Heart left ventricle (tissue), 16 donors: ENCODE results near the gene IRX5. TPM values are rescaled to one million over a fixed set of nuclear protein-coding genes. Genes with fewer than 3 reads are reported as not detected.
A peak's percentile ranks its signal among the peaks of the same experiment; 100 is the strongest.

ENCODE experiments used
- ATAC-seq, 4 donors: fragments of 200-7000 bp; cut with Tn5 transposase; one replicate each; pipeline ENCODE4 v1.9.1; 2020 to 2022; ENCODE audit warnings: moderate library complexity in 4 of 4, mild to moderate bottlenecking in 3 of 4, moderate number of reproducible peaks in 1 of 4
- DNase-seq, 5 donors: peaks; one replicate each; pipeline ENCODE4 v3.0.0-alpha.2; 2020
- H3K27ac ChIP-seq, 12 donors: fragments of 200-600 bp; sonication (generic) in 4 of 12; one replicate each; pipeline versions ENCODE4 v1.5.0 to v1.8.0; 2016 to 2022; ENCODE audit warnings: mild to moderate bottlenecking in 2 of 12
- H3K27me3 ChIP-seq, 9 donors: fragments of 200-600 bp; sonication (generic) in 2 of 9; one replicate each; pipeline versions ENCODE4 v1.5.1 to v1.8.0; 2016 to 2022; ENCODE audit warnings: mild to moderate bottlenecking in 3 of 9
- H3K36me3 ChIP-seq, 9 donors: fragments of 200-600 bp; sonication (generic) in 2 of 9; one replicate each; pipeline versions ENCODE4 v1.5.0 to v1.8.0; 2018 to 2022; ENCODE audit warnings: mild to moderate bottlenecking in 2 of 9
- H3K4me1 ChIP-seq, 12 donors: fragments of 200-600 bp; sonication (generic) in 4 of 12; one replicate each; pipeline versions ENCODE4 v1.5.0 to v1.8.0; 2016 to 2022; ENCODE audit warnings: mild to moderate bottlenecking in 3 of 12
- H3K4me3 ChIP-seq, 12 donors: fragments of 200-600 bp; sonication (generic) in 4 of 12; one replicate each; pipeline versions ENCODE4 v1.5.0 to v1.8.0; 2017 to 2022; ENCODE audit warnings: mild to moderate bottlenecking in 9 of 12, moderate library complexity in 4 of 12
- H3K9me3 ChIP-seq, 12 donors: fragments of 200-600 bp; sonication (generic) in 4 of 12; one replicate each; pipeline versions ENCODE4 v1.5.0 to v1.8.0; 2016 to 2022; ENCODE audit warnings: mild to moderate bottlenecking in 1 of 12
- POLR2A ChIP-seq, 2 donors: fragments of 450-650 bp; IDR thresholded peaks; one replicate each; pipeline ENCODE4 v1.6.1; 2017; ENCODE audit warnings: antibody characterized with exemption in 2 of 2, mild to moderate bottlenecking in 2 of 2, moderate library complexity in 2 of 2
- WGBS, 4 donors: extraction: QIAGEN DNeasy Blood & Tissue Kit in 2 of 4; methylation state at CpG; one replicate each; pipeline versions ENCODE4 v1.1.5 to v1.1.7; 2013 to 2018; 5-methylcytosine and 5-hydroxymethylcytosine counted together
- intact Hi-C, 10 donors: fragments of 100-400 bp; cut with DNase I; formaldehyde crosslinking; loops; one replicate each; pipeline versions ENCODE4 v1.11.1 to v1.14.2; 2022
- polyA plus RNA-seq, 2 donors: library from polyadenylated mRNA; stranded (reverse); fragments of 200-250 nt; gene quantifications; one replicate each; pipeline ENCODE4 v1.2.3, GENCODE V29; 2013
- total RNA-seq, 9 donors: library from RNA; depleted of rRNA in 2 of 9; stranded (reverse); fragments of >200 nt in 2 of 9; fragmentation: NEBNext Ultra II Directional in 3 of 9; extraction: Animal tissue kit (Norgen Biotek cat#: 25700) in 3 of 9; gene quantifications; one replicate each; pipeline versions ENCODE4 v1.1.0 to v1.2.4, GENCODE V29; 2016 to 2023
- TF ChIP-seq, protein P1 (sequence below), 12 donors: fragments of 200-600 bp; sonication (generic) in 4 of 12; IDR thresholded peaks; one replicate each; pipeline versions ENCODE4 v1.5.0 to v1.8.0; 2018 to 2022; ENCODE audit warnings: antibody characterized with exemption in 12 of 12, mild to moderate bottlenecking in 5 of 12
- donor health status: ischemic (EF 13 %, LVEDD 7.1; RV severe dilation, severe dysfunction).
- donor health status: healthy with polysubstance abuse.
- donor health status: DM: no; HTN: yes; CAD: no.
- donor health status: DM: no; HTN: no; CAD: no.
- donor health status: ischemic (EF 25% LVEDD 6.9; RV normal size, moderate dysfunction).
- donor health status: ischemic (EF 25% LVEDD 5.7; RV mildly dilated, moderate dysfunction).
- donor health status: healthy.
- donor health status: DM: yes; HTN: yes; CAD: no.
- donor health status: ischemic (EF 35%, LVEDD 5.7; RV mildly dilated, moderate dysfunction).
- donor health status: nonischemic (EF 11% LVEDD 7.7; RV severe dilation, severe dysfunction).
- donor health status: DM: yes; HTN: yes; CAD: no.
- donor health status: PGD.
- donor health status: ischemic (EF 29% LVEDD 5.4; RV normal size, mild dysfunction).
- donor health status: nonischemic (EF 23%, LVEDD 6.1; RV moderate dilation, normal function).

Gene IRX5
- total and polyA plus RNA-seq, 11 donors, result 5.8 to 32.2 (median 19.2) TPM

DNA sequence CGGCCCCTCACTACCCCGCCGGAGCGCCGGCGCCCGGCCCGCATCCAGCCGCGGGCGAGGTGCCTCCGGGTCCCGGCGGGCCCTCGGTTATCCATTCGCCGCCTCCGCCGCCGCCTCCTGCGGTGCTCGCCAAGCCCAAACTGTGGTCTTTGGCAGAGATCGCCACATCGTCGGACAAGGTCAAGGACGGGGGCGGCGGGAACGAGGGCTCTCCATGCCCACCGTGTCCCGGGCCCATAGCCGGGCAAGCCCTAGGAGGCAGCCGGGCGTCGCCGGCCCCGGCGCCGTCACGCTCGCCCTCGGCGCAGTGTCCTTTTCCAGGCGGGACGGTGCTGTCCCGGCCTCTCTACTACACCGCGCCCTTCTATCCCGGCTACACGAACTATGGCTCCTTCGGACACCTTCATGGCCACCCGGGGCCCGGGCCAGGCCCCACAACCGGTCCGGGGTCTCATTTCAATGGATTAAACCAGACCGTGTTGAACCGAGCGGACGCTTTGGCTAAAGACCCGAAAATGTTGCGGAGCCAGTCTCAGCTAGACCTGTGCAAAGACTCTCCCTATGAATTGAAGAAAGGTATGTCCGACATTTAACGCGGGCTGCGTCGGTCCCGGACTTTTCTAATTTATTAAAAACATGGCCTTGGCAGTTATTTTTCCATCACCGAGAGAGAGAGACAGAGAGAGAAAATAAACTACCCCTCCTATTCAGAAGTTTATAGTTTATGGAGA, 2.8 kb downstream of the IRX5 start:
- H3K36me3 ChIP-seq, result peaks cover 0 to 10% (median 0%) of the 10 kb centered on the region in 9 donors
- peaks cover 8 to 82% (median 59%) of the 10 kb centered on the region in 9 donors for H3K27me3 ChIP-seq
- H3K27ac ChIP-seq, result peak overlapping the region in 9 of 12 donors; percentile 16 to 96 (median 93)
- intact Hi-C loops, result loop anchor here in 9 of 10 donors (5.0 to 10.0 kb wide), 15 partner anchors 279 to 1389 kb away; partner anchors contain the start of gene IRX6 (in 4 of the 9)
- 34 to 68% (median 48%) methylated on average over 24 to 68 of the region's 68 CpGs for WGBS, 4 donors
- TF ChIP-seq POLR2A (IDR thresholded peaks at IDR 0.05), result no peak
- TF ChIP-seq, protein P1, sequence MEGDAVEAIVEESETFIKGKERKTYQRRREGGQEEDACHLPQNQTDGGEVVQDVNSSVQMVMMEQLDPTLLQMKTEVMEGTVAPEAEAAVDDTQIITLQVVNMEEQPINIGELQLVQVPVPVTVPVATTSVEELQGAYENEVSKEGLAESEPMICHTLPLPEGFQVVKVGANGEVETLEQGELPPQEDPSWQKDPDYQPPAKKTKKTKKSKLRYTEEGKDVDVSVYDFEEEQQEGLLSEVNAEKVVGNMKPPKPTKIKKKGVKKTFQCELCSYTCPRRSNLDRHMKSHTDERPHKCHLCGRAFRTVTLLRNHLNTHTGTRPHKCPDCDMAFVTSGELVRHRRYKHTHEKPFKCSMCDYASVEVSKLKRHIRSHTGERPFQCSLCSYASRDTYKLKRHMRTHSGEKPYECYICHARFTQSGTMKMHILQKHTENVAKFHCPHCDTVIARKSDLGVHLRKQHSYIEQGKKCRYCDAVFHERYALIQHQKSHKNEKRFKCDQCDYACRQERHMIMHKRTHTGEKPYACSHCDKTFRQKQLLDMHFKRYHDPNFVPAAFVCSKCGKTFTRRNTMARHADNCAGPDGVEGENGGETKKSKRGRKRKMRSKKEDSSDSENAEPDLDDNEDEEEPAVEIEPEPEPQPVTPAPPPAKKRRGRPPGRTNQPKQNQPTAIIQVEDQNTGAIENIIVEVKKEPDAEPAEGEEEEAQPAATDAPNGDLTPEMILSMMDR (IDR thresholded peaks at IDR 0.05), result no peak
- H3K4me1 ChIP-seq, result peaks cover 0 to 51% (median 25%) of the 10 kb centered on the region in 12 donors
- H3K9me3 ChIP-seq, result no peaks in the 10 kb centered on the region
- H3K4me3 ChIP-seq, result peak overlapping the region in 11 of 12 donors; percentile 14 to 86 (median 73)
- ATAC-seq (no peak), DNase-seq (no peak)

DNA sequence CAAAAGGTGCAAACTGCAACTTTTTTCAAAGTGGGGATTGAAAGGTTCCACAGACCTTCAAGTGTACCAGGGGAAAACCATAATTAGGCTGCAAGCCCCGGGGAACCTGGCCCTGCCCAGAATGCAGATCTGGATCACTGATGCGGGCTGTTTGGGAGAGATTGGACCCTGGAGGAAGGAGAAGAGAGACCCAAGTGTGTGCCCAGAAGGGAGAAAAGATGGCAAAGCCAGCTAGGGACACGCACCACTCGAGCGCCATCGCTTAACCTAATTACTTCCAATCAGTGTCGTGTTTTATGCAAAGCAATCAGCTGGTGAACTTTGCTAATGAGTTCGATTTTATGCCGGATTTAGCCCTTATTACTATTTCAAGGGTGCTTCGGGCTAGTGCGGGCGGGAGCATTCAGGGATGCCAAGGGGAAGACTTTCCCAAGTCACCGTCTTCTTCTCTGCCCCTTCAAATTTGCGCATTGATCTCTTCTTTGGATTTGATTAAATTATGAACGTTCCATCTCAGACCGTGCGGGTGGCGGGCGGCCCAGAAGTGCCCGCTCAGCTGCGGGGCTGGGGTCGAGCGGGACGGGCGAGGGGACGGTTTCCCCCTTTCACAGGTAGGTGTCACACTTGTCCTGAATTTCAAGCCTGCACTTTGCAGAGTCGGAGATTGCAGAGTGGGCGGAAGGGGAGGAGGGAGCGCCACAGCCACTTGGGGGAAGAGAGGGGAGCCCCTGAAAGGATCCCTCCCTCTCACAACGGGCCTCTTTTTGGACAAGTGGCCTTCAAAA, 4.0 kb downstream of the IRX5 start:
- peaks cover 0 to 51% (median 29%) of the 10 kb centered on the region in 12 donors for H3K4me1 ChIP-seq
- H3K36me3 ChIP-seq, result peaks cover 0 to 10% (median 0%) of the 10 kb centered on the region in 9 donors
- peak overlapping the region in 7 of 12 donors; percentile 32 to 96 (median 93) for H3K27ac ChIP-seq
- H3K9me3 ChIP-seq, result no peaks in the 10 kb centered on the region
- H3K4me3 ChIP-seq, result peak overlapping the region in 11 of 12 donors; percentile 13 to 86 (median 73)
- DNase-seq (peak in 2 of 5 donors; percentile 35 to 53), ATAC-seq (peak in 3 of 4 donors; percentile 5 to 23 (median 19))
- intact Hi-C loops, result loop anchor here in 9 of 10 donors (5.0 to 10.0 kb wide), 17 partner anchors 280 to 1390 kb away; partner anchors contain the start of gene IRX6 (in 7 of the 9)
- peaks cover 9 to 93% (median 71%) of the 10 kb centered on the region in 9 donors for H3K27me3 ChIP-seq
- 33 to 52% (median 51%) methylated on average over 30 of the region's 30 CpGs for WGBS, 4 donors
- TF ChIP-seq POLR2A (IDR thresholded peaks at IDR 0.05), result no peak
- TF ChIP-seq, protein P1 (IDR thresholded peaks at IDR 0.05), result peak in 5 of 12 donors; percentile 11 to 36 (median 24)

DNA sequence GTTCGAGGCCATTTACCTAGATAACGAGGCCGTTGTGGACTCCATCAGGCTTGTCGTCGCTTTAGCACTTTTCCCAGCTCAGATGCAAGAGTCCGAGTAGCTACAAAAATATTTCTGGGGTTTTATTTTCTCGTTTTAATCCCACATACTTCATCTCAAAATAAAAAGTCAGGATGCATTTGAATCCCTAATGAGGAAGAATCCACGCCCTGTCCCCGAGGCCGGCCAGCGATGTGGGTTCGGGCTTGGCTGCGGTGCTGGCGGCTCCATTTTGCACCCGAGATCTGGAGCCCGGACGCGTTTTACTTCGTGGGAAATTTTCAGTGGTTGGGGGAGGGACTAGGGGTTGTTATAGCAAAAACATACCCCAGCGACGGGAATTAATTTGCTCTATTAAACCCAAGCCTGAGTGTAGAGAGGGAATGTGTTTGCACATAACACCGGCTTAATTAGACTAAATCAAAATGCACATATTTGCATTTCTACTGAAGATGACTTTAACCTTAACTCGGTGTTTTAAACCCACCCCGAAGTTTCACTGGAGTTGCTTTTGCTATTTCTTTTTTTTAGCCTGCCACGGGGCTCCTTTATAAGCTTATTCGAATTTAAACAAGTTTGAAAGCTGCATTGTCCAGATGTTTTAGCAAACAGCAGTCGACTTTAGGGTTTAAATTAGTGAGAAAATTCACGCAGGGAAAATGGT, 4.8 kb downstream of the IRX5 start:
- intact Hi-C loops, result loop anchor here in 8 of 10 donors (5.0 to 10.0 kb wide), 14 partner anchors 281 to 1391 kb away; partner anchors contain the start of gene IRX6 (in 7 of the 8)
- DNase-seq, result no peak
- no peak for ATAC-seq
- Histone ChIP-seq H3K27ac (peak overlapping the region in 8 of 12 donors; percentile 32 to 96 (median 92)), H3K27me3 (peaks cover 12 to 93% (median 76%) of the 10 kb centered on the region in 9 donors), H3K9me3 (no peaks in the 10 kb centered on the region), H3K4me1 (peaks cover 0 to 51% (median 27%) of the 10 kb centered on the region in 12 donors), H3K4me3 (peak overlapping the region in 11 of 12 donors; percentile 13 to 86 (median 73)), H3K36me3 (peaks cover 0 to 10% (median 0%) of the 10 kb centered on the region in 9 donors)
- WGBS, 4 donors, result 30 to 52% (median 40%) methylated on average over 28 of the region's 28 CpGs
- no peak for TF ChIP-seq POLR2A (IDR thresholded peaks at IDR 0.05)
